Peyer's patch (tissue), 4 donors: ENCODE results near the gene TMEM52B.

ENCODE experiments used
- POLR2A ChIP-seq, 2 donors: fragments of 450-650 bp; IDR thresholded peaks; one replicate each; pipeline ENCODE4 v1.5.1; 2017; ENCODE audit warnings: antibody characterized with exemption in 2 of 2, mild to moderate bottlenecking in 2 of 2, moderate library complexity in 2 of 2
- TF ChIP-seq, protein P1 (sequence below), 6 experiments: fragments of 450-650 bp in 4 of 6; fragments of 200-600 bp in 2 of 6; sonication (generic) in 1 of 6; IDR thresholded peaks; one replicate each; pipeline ENCODE4 v1.5.1; 2017 to 2019; ENCODE audit warnings: antibody characterized with exemption in 6 of 6, mild to moderate bottlenecking in 3 of 6, moderate library complexity in 1 of 6

DNA sequence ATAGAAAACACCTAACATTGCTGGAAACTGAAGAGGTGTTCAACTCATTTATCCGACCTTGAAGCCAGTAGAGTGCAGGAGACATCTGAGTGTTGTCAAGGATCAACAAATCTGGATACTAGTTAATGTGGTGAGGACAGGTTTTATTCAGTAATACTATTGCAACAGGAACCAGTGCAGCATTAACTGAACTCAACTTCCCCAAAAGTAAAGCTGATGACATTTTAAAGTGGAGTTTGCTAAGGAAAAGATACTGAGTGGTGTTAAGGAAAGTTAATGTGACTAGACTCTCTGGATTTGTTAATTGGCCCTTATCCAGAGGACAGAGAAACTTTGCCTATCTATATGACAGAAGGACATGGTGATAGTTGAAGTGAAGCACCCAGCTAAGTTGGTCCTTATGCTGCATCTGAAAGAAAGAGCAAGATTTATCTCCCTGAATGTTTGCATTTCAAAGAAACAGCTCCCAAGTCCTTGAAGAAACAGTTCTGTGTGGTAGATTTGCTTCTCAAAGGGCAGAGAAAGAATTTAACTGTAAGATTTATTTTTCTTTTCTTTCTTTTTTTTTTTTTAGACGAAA lies 47.6 kb upstream of the TMEM52B start:
- TF ChIP-seq, protein P1, sequence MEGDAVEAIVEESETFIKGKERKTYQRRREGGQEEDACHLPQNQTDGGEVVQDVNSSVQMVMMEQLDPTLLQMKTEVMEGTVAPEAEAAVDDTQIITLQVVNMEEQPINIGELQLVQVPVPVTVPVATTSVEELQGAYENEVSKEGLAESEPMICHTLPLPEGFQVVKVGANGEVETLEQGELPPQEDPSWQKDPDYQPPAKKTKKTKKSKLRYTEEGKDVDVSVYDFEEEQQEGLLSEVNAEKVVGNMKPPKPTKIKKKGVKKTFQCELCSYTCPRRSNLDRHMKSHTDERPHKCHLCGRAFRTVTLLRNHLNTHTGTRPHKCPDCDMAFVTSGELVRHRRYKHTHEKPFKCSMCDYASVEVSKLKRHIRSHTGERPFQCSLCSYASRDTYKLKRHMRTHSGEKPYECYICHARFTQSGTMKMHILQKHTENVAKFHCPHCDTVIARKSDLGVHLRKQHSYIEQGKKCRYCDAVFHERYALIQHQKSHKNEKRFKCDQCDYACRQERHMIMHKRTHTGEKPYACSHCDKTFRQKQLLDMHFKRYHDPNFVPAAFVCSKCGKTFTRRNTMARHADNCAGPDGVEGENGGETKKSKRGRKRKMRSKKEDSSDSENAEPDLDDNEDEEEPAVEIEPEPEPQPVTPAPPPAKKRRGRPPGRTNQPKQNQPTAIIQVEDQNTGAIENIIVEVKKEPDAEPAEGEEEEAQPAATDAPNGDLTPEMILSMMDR (IDR thresholded peaks at IDR 0.05): no peak
- no peak for TF ChIP-seq POLR2A (IDR thresholded peaks at IDR 0.05)
